ENCODE data around the gene CLINT1.

CLINT1 gene

DNA sequence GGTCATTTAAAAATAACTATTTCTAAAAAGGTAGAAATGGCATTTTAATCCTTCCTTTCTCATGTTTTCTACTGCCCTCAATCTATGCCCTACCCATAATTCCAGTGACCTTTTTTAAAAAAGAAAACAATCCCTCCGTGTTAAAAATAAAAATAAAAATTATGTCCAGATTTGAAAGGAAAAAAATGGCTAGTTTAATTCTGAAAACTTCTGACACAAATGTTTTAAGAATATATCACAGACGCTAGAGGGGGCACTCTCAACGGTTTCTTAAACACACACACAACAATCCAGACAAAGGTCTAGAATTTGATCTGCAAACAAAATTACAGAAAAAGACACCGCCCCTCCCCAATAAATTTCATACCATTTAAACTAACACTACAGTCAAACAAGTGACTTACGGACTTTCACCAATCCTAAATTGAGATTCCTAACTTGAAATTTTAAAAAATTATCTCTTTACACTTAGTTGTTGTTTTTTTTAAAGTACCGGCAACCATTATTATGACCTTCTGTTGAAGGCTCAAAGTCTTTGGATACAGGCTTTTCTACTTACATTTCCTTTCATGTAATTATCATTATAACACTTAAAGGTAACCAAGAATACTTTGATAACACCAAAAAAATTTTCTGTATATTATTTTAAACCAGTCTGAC, 38.2 kb downstream of the CLINT1 start:
- TF ChIP-seq, protein P1, sequence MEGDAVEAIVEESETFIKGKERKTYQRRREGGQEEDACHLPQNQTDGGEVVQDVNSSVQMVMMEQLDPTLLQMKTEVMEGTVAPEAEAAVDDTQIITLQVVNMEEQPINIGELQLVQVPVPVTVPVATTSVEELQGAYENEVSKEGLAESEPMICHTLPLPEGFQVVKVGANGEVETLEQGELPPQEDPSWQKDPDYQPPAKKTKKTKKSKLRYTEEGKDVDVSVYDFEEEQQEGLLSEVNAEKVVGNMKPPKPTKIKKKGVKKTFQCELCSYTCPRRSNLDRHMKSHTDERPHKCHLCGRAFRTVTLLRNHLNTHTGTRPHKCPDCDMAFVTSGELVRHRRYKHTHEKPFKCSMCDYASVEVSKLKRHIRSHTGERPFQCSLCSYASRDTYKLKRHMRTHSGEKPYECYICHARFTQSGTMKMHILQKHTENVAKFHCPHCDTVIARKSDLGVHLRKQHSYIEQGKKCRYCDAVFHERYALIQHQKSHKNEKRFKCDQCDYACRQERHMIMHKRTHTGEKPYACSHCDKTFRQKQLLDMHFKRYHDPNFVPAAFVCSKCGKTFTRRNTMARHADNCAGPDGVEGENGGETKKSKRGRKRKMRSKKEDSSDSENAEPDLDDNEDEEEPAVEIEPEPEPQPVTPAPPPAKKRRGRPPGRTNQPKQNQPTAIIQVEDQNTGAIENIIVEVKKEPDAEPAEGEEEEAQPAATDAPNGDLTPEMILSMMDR (IDR thresholded peaks at IDR 0.05; ENCODE audit: insufficient read depth, low read depth, low read length, missing control alignments), result peak; percentile 49
- DNase-seq (ENCODE audit: low read depth), result peak; percentile 57
- H3K4me3 ChIP-seq (ENCODE audit: low read length), result no peak overlapping the region

DNA sequence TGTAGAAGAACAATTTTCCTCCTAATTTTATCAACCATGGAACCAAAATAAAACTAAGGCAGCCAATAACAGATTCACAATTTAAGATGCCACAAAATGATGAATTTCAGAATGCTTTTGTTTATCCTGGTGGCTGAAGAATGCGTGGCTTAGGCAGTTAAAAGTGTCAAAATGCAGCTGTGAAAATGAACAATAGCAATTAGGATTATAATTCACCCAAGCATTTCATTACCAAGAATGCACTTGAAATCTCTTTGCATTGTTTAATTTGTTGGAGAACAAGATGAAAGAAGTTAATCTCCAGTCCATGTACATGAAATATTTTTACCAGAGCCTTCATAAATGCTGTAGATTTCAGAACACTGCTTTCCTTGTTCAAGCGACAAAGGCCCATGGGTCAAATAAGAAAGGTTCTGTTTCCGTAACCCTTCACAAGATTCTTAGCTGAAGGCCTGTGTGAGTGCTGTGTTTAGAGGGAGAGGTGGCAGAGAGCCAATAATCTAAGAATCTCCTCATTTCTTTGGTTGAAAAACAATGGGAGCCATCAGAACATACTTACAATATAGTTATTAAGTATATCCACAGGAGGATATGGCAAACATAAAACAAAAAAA, 39.3 kb downstream of the CLINT1 start:
- TF ChIP-seq, protein P1 (IDR thresholded peaks at IDR 0.05; ENCODE audit: insufficient read depth, low read depth, low read length, missing control alignments), result no peak
- DNase-seq (ENCODE audit: low read depth), result no peak
- no peak overlapping the region for H3K4me3 ChIP-seq (ENCODE audit: low read length)

DNA sequence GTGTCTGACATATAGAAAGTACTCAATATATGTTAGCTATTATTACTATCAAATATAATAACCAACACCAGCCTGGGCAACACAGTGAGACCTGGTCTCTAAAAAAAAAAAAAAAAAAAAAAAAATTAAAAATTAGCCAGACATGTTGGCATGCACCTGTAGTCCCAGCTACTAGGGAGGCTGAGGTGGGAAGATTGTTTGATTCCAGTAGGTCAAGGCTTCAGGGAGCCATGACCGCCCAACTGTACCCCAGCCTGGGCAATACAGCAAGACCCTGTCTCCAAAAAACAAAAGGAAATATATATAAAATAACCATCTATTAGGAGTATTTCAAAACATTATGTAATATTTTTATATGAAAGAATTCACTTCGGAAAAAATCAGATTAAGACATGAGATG, 40.6 kb downstream of the CLINT1 start:
- TF ChIP-seq, protein P1 (IDR thresholded peaks at IDR 0.05; ENCODE audit: insufficient read depth, low read depth, low read length, missing control alignments), result no peak
- H3K4me3 ChIP-seq (ENCODE audit: low read length), result no peak overlapping the region
- no peak for DNase-seq (ENCODE audit: low read depth)

DNA sequence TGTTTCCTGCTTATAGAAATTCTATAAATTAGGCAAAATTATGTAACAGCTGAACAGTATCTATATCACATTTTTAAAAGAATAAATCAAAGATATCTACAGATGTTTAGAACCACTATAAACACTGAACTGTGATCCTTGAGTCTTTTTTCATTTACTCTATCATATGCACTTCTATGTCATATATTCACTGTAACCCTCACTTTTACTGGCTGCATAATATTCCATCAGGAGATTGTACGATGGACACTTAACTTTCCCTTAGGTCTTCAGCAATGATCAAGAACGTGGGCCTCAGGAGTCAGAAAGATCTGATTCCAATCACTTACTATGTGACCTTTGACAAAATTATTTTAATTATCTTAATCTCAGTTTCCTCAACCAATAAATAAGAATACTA, 41.0 kb downstream of the CLINT1 start:
- TF ChIP-seq, protein P1 (IDR thresholded peaks at IDR 0.05; ENCODE audit: insufficient read depth, low read depth, low read length, missing control alignments), result no peak

DNA sequence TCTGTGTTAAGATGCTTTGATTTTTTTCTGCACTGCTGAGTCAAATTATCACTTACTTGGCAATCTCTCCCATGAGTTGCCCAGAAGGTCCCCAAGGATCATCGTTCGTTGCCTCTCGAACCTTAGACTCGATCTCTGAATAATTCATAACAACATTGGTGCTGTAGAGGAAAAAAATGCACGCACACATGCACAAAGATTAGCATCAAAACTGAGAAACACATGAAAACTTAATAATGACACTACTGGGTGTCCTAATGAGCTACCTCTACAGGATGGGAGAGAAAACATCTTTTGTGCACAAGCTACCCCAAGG, 41.6 kb downstream of the CLINT1 start:
- no peak overlapping the region for H3K4me3 ChIP-seq (ENCODE audit: low read length)
- TF ChIP-seq, protein P1 (IDR thresholded peaks at IDR 0.05; ENCODE audit: insufficient read depth, low read depth, low read length, missing control alignments), result no peak
- no peak for DNase-seq (ENCODE audit: low read depth)

More for the DNA sequence above, 41.0 kb downstream of the CLINT1 start:
- H3K4me3 ChIP-seq (ENCODE audit: low read length), result no peak overlapping the region
- no peak for DNase-seq (ENCODE audit: low read depth)

DNA sequence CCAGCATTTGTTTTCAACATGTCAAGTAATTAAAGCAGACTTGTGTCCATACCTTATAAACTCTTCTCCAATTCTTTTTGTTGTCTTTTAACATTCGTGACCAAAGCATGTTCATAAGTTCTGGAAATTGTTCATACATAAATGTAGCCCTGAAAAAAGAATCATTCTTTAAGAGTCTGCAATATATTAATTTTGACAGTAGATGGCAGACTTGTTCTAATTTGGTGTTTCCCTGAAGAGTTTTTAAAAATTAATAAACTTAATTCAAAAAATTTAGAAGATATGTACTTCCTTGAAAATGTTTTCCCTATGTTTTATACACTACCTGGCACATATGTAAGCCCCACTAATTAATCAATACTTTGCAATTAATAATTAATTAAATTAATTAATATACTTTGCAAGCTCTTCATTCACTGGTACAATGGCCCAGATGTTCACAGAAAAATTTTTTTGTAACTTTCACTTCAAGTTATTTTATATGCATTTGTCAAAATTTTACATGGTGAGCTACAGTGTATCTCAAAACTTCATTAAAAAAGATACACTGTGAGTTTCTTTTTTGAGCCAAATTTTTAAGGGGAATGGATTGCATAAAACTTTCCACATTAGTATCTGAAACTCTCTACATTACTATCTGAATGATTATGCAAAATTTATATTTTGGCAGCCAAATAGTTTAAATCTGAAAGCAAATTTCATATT, 42.1 kb downstream of the CLINT1 start:
- DNase-seq (ENCODE audit: low read depth), result peak; percentile 14
- TF ChIP-seq, protein P1 (IDR thresholded peaks at IDR 0.05; ENCODE audit: insufficient read depth, low read depth, low read length, missing control alignments), result peak; percentile 25
- H3K4me3 ChIP-seq (ENCODE audit: low read length), result no peak overlapping the region
